Measurements from ENCODE around the gene OR4D9. TPM values are rescaled to one million over a fixed set of nuclear protein-coding genes. Genes with fewer than 3 reads are reported as not detected.

Gene OR4D9
- total and polyA plus RNA-seq, 10 of the 15 experiments (the other 5 are each of a cell fraction or from before 2014, with no cell fraction given), result not detected

GRCh38 chr11:59503276-59503675 lies 8.1 kb upstream of the OR4D9 start, which contains the start of gene OR4D11:
TSS of gene OR4D11 (plus strand) at chr11:59503576. CDS start at chr11:59503576, 0 bp downstream.
- intact Hi-C loops (cut with micrococcal nuclease; ENCODE audit: unreplicated experiment) (no loop called here), in situ Hi-C loops (cut with MboI) (no loop called here)
- Histone ChIP-seq H3K27me3 (replicated peaks in 1 of 2; ENCODE audit: control insufficient read depth in 2 of 2, insufficient read depth in 2 of 2, low read length in 1 of 2) (no peaks in the 10 kb centered on the region; a peak in 1 of 4 replicates), H3K36me3 (ENCODE audit: control insufficient read depth in 2 of 2, insufficient read depth in 2 of 2, low read length in 1 of 2) (no peaks in the 10 kb centered on the region), H3K9me3 (replicated peaks; ENCODE audit: control insufficient read depth, insufficient read depth, low read length) (peaks cover 1% of the 10 kb centered on the region; the same call in 1 of the 3 replicates), H2AFZ (ENCODE audit: control insufficient read depth, low read depth, low read length) (no peak within 1 kb of the TSS; the same call in 1 of the 2 replicates), H3K4me2 (ENCODE audit: control insufficient read depth, insufficient read depth) (peak within 1 kb of the TSS; percentile 47), H3K4me1 (ENCODE audit: control insufficient read depth, insufficient read depth, low read length) (peaks cover 13% of the 10 kb centered on the region), H3K9ac (ENCODE audit: control insufficient read depth, insufficient read depth, low read length) (no peak within 1 kb of the TSS), H3K79me2 (ENCODE audit: control insufficient read depth, insufficient read depth, low read length) (no peaks in the 10 kb centered on the region), H3K27ac (ENCODE audit: control insufficient read depth, insufficient read depth) (peak within 1 kb of the TSS; percentile 70), H4K20me1 (ENCODE audit: control insufficient read depth, insufficient read depth) (no peaks in the 10 kb centered on the region), H3K4me3 (no peak within 1 kb of the TSS)
- no peak for FAIRE-seq
- ChIA-PET SMC1A (ENCODE audit: uncharacterized antibody, unreplicated experiment) (no interaction called here), POLR2A (interaction anchor here (0.7 kb wide), 1 partner anchor 407 kb away, joined by 3 read pairs; no protein-coding TSS in a partner anchor), RAD21 (ENCODE audit: unreplicated experiment) (no interaction called here), CTCF (no interaction called here)
- ATAC-seq, result no peak
- no peak for TF ChIP-seq BMI1 (IDR thresholded peaks at IDR 0.05; ENCODE audit: borderline replicate concordance)
- no peak for DNase-seq (ENCODE audit: low read depth, low spot score)
- no TSS peak for BruUV-seq (replicated peaks)

DNA sequence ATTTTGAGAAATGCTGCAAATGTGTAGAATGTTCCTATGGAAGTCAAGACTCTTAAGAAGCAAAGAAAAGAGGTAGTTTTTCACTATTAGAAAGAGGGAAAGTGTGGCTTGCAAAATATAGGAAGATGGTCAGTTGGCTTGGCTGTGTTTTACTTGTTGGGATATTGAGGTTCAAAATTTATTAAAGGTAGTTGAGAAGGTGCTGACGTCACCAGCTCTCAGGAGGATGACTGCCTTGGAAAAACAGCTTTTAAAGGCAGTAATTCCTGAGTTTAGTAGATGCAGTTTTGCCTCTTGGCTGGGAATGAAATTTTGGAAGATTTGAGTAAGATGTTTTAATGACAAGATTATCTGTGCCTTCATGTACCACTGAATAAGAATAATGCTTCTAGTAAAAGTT lies 336 bp downstream of the OR4D9 start:
- WGBS (ENCODE audit: insufficient coverage, insufficient replicate concordance, low lambda C conversion rate, missing lambda C conversion rate), result 0% methylated on average over 1 of the region's 1 CpG
- Histone ChIP-seq H3K9me3 (replicated peaks; ENCODE audit: control insufficient read depth, insufficient read depth, low read length) (no peaks in the 10 kb centered on the region), H3K4me2 (ENCODE audit: control insufficient read depth, insufficient read depth) (no peak overlapping the region), H3K4me1 (ENCODE audit: control insufficient read depth, insufficient read depth, low read length) (no peaks in the 10 kb centered on the region), H3K4me3 (no peak overlapping the region), H3K27me3 (replicated peaks in 1 of 2; ENCODE audit: control insufficient read depth in 2 of 2, insufficient read depth in 2 of 2, low read length in 1 of 2) (no peaks in the 10 kb centered on the region), H3K79me2 (ENCODE audit: control insufficient read depth, insufficient read depth, low read length) (no peaks in the 10 kb centered on the region), H3K36me3 (ENCODE audit: control insufficient read depth in 2 of 2, insufficient read depth in 2 of 2, low read length in 1 of 2) (no peaks in the 10 kb centered on the region), H3K27ac (ENCODE audit: control insufficient read depth, insufficient read depth) (no peak overlapping the region), H2AFZ (ENCODE audit: control insufficient read depth, low read depth, low read length) (no peak overlapping the region), H4K20me1 (ENCODE audit: control insufficient read depth, insufficient read depth) (no peaks in the 10 kb centered on the region), H3K9ac (ENCODE audit: control insufficient read depth, insufficient read depth, low read length) (no peak overlapping the region)
- no peak for ATAC-seq
- BruUV-seq (replicated peaks), result no TSS peak
- CTCF ChIA-PET, result no interaction called here
- no peak for DNase-seq (ENCODE audit: low read depth, low spot score)
- TF ChIP-seq CHD1 (IDR thresholded peaks at IDR 0.05; ENCODE audit: low read depth, low read length) (no peak), ZNF622 (IDR thresholded peaks at IDR 0.05) (no peak), BMI1 (IDR thresholded peaks at IDR 0.05; ENCODE audit: borderline replicate concordance) (no peak), YY1 (IDR thresholded peaks at IDR 0.05; ENCODE audit: low read depth, low read length) (no peak), BACH1 (IDR thresholded peaks at IDR 0.05; ENCODE audit: borderline replicate concordance) (no peak), TBL1XR1 (IDR thresholded peaks at IDR 0.05; ENCODE audit: low read depth, low read length) (no peak), KAT2A (conservative IDR thresholded peaks at IDR 0.05; ENCODE audit: control insufficient read depth, low read depth, low read length) (no peak), YBX1 (IDR thresholded peaks at IDR 0.05) (no peak), SRF (IDR thresholded peaks at IDR 0.05; ENCODE audit: low read depth in 2 of 2, low read length in 2 of 2) (no peak), MEF2B (IDR thresholded peaks at IDR 0.05; ENCODE audit: partially characterized antibody, poor library complexity, severe bottlenecking) (no peak)
- TF ChIP-seq, protein P1, sequence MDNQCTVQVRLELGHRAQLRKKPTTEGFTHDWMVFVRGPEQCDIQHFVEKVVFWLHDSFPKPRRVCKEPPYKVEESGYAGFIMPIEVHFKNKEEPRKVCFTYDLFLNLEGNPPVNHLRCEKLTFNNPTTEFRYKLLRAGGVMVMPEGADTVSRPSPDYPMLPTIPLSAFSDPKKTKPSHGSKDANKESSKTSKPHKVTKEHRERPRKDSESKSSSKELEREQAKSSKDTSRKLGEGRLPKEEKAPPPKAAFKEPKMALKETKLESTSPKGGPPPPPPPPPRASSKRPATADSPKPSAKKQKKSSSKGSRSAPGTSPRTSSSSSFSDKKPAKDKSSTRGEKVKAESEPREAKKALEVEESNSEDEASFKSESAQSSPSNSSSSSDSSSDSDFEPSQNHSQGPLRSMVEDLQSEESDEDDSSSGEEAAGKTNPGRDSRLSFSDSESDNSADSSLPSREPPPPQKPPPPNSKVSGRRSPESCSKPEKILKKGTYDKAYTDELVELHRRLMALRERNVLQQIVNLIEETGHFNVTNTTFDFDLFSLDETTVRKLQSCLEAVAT (IDR thresholded peaks at IDR 0.05), result no peak
- TF ChIP-seq, protein P2, sequence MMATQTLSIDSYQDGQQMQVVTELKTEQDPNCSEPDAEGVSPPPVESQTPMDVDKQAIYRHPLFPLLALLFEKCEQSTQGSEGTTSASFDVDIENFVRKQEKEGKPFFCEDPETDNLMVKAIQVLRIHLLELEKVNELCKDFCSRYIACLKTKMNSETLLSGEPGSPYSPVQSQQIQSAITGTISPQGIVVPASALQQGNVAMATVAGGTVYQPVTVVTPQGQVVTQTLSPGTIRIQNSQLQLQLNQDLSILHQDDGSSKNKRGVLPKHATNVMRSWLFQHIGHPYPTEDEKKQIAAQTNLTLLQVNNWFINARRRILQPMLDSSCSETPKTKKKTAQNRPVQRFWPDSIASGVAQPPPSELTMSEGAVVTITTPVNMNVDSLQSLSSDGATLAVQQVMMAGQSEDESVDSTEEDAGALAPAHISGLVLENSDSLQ (IDR thresholded peaks at IDR 0.05), result no peak
- RAD21 ChIA-PET (ENCODE audit: unreplicated experiment), result no interaction called here
- SMC1A ChIA-PET (ENCODE audit: uncharacterized antibody, unreplicated experiment), result no interaction called here
- in situ Hi-C loops (cut with MboI) (no loop called here), intact Hi-C loops (cut with micrococcal nuclease; ENCODE audit: unreplicated experiment) (no loop called here)
- POLR2A ChIA-PET, result interaction anchor here (0.7 kb wide), 1 partner anchor 18 kb away, joined by 5 read pairs; no protein-coding TSS in a partner anchor
- no peak for FAIRE-seq

Data from GM12878 (cell line).